B cell (primary cell): ENCODE results near the gene JMJD1C. TPM values are rescaled to one million over a fixed set of nuclear protein-coding genes. Genes with fewer than 3 reads are reported as not detected.

ENCODE experiments used
- ATAC-seq: fragments of 200-7000 bp; cut with Tn5 transposase; one replicate; pipeline ENCODE4 v1.10.0; 2021; ENCODE audit warnings: low read depth, mild to moderate bottlenecking, moderate number of reproducible peaks, moderate library complexity
- CTCF ChIA-PET: fragments of 350-600 bp; sonication (Branson Sonifier 250); formaldehyde crosslinking; loops from one replicate; lab custom pipeline; 2021; ENCODE audit warnings: antibody characterized with exemption, inconsistent platforms; lab: Charles Lee
- POLR2A ChIA-PET: fragments of 350-600 bp; sonication (Branson Sonifier 250); formaldehyde crosslinking; loops from one replicate; lab custom pipeline; 2021; ENCODE audit warnings: antibody characterized with exemption; lab: Charles Lee
- DNase-seq: peaks from one replicate; pipeline ENCODE4 v3.0.0; 2013
- H2AFZ ChIP-seq: 2 replicates; pipeline ENCODE4 v1.6.1; 2012; ENCODE audit warnings: mild to moderate bottlenecking, low read depth, low read length; ENCODE audit not compliant: insufficient read depth, poor library complexity, severe bottlenecking
- H3K27ac ChIP-seq, 2 donors: 1 replicate in 1 of 2; 2 replicates in 1 of 2; pipeline ENCODE4 v1.5.1; 2012 to 2013; ENCODE audit warnings: low read length in 2 of 2, mild to moderate bottlenecking in 2 of 2, moderate library complexity in 1 of 2
- H3K27me3 ChIP-seq, 4 experiments: fragments of 200-600 bp in 1 of 4; sonication (generic) in 1 of 4; replicated peaks in 1 of 4; 1 replicate in 2 of 4; 2 replicates in 2 of 4; pipeline versions ENCODE4 v1.6.1 to v1.7.0; 2013 to 2016; ENCODE audit warnings: low read length in 3 of 4, mild to moderate bottlenecking in 2 of 4, mixed read lengths in 1 of 4, moderate library complexity in 1 of 4; ENCODE audit not compliant: insufficient read depth in 4 of 4, control insufficient read depth in 3 of 4; ENCODE audit errors: control extremely low read depth in 1 of 4
- H3K36me3 ChIP-seq, 2 experiments: replicated peaks in 1 of 2; 1 replicate in 1 of 2; 2 replicates in 1 of 2; pipeline versions ENCODE4 v1.6.1 to v1.7.1; 2013; ENCODE audit warnings: low read length in 1 of 2; ENCODE audit not compliant: insufficient read depth in 2 of 2, control insufficient read depth in 1 of 2; ENCODE audit errors: control extremely low read depth in 1 of 2, extremely low read depth in 1 of 2
- H3K4me1 ChIP-seq, 2 donors: fragments of 200-600 bp in 1 of 2; sonication (generic) in 1 of 2; 1 replicate in 1 of 2; 2 replicates in 1 of 2; pipeline versions ENCODE4 v1.5.1 to v1.6.1; 2013 to 2017; ENCODE audit warnings: low read length in 2 of 2; ENCODE audit not compliant: control insufficient read depth in 2 of 2, insufficient read depth in 2 of 2
- H3K4me2 ChIP-seq: replicated peaks from 2 replicates; pipeline ENCODE3; 2012; ENCODE audit warnings: mild to moderate bottlenecking, low read depth, low read length; ENCODE audit not compliant: poor library complexity, severe bottlenecking
- H3K4me3 ChIP-seq, 5 experiments: fragments of 200-600 bp in 1 of 5; sonication (generic) in 1 of 5; 1 replicate in 3 of 5; 2 replicates in 2 of 5; pipeline versions ENCODE4 v1.5.1 to v1.7.0; 2011 to 2016; ENCODE audit warnings: low read length in 4 of 5, mild to moderate bottlenecking in 4 of 5, low read depth in 2 of 5, control low read depth in 1 of 5, moderate library complexity in 1 of 5; ENCODE audit not compliant: insufficient read depth in 1 of 5; ENCODE audit errors: control extremely low read depth in 1 of 5, extremely low read depth in 1 of 5
- H3K79me2 ChIP-seq: fragments of 200-600 bp; sonication (generic); one replicate; pipeline ENCODE4 v1.6.0; 2016; ENCODE audit warnings: low read length; ENCODE audit not compliant: control insufficient read depth, insufficient read depth
- H3K9ac ChIP-seq: fragments of 200-600 bp; sonication (generic); 2 replicates; pipeline ENCODE4 v1.6.1; 2017; ENCODE audit warnings: mild to moderate bottlenecking, low read length, moderate library complexity
- H3K9me3 ChIP-seq, 3 donors: one replicate each; pipeline versions ENCODE4 v1.6.1 to v1.7.1; 2013; ENCODE audit warnings: low read length in 2 of 3; ENCODE audit not compliant: control insufficient read depth in 2 of 3, insufficient read depth in 1 of 3; ENCODE audit errors: control extremely low read depth in 1 of 3
- H4K20me1 ChIP-seq: 2 replicates; pipeline ENCODE4 v1.6.0; 2012; ENCODE audit warnings: mild to moderate bottlenecking, low read length; ENCODE audit not compliant: insufficient read depth, control insufficient read depth, poor library complexity, severe bottlenecking
- H3K27ac Mint-ChIP-seq: one replicate; pipeline ENCODE4 v1.8.0; 2021; ENCODE audit warnings: mixed read lengths
- H3K27me3 Mint-ChIP-seq: one replicate; pipeline ENCODE4 v1.8.0; 2021; ENCODE audit warnings: mixed read lengths
- H3K4me1 Mint-ChIP-seq: one replicate; pipeline ENCODE4 v1.8.0; 2021; ENCODE audit warnings: mixed read lengths
- H3K4me3 Mint-ChIP-seq: one replicate; pipeline ENCODE4 v1.8.0; 2021; ENCODE audit warnings: mixed read lengths
- H3K9me3 Mint-ChIP-seq: one replicate; pipeline ENCODE4 v1.8.0; 2022; ENCODE audit warnings: mixed read lengths; ENCODE audit not compliant: insufficient read depth
- CTCF ChIP-seq: fragments of 200-600 bp; IDR thresholded peaks from one replicate; pipeline ENCODE4 v1.8.0; 2022; ENCODE audit warnings: antibody characterized with exemption, mild to moderate bottlenecking
- EZH2 ChIP-seq: IDR thresholded peaks from 2 replicates; pipeline ENCODE4 v1.6.1; 2012; ENCODE audit warnings: borderline replicate concordance, low read depth, mild to moderate bottlenecking, moderate library complexity, low read length; ENCODE audit not compliant: insufficient read depth, poor library complexity, severe bottlenecking
- WGBS: methylation state at CpG from one replicate; pipeline ENCODE4 v1.1.5; 2013; ENCODE audit warnings: missing lambda C conversion rate; ENCODE audit not compliant: insufficient coverage; 5-methylcytosine and 5-hydroxymethylcytosine counted together
- intact Hi-C: fragments of 100-400 bp; cut with micrococcal nuclease; formaldehyde crosslinking; loops from one replicate; pipeline ENCODE4 v1.10.0; 2022
- polyA plus RNA-seq: library from polyadenylated mRNA; depleted of rRNA; stranded (reverse); fragments of >200 nt; gene quantifications from 2 replicates; pipeline ENCODE4 v1.2.3, GENCODE V29; 2012
- total RNA-seq, 2 donors: library from RNA; stranded (reverse); fragments of 120-200 nt in 1 of 2; gene quantifications; 1 replicate in 1 of 2; 2 replicates in 1 of 2; pipeline versions ENCODE4 v1.2.3 to v1.2.4, GENCODE V29; 2013 to 2022

The JMJD1C gene
- total and polyA plus RNA-seq, 2 donors (not counting 1 experiment from before 2014, with no cell fraction given): 81.8 to 235 TPM

DNA sequence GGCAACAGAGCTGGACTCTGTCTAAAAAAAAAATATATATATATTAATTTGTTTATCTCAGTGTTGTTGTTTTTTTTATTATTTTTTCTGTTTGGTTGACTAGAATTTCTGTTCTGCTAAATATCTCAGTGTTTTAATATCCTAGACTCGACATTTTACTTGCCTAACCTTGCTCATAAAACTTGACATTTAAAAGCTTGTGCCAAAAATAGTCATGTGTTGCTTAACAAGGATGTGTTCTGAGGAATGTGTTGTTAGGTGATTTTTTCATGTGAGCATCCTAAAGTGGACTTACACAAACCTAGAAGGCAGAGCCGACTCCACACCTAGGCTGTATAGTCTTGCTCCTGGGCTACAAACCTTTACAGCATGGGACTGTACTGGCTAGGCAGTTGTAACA is 309.5 kb downstream of the JMJD1C start:
- no peak overlapping the region for H3K4me2 ChIP-seq
- peaks cover 7 to 36% of the 10 kb centered on the region in 2 experiments for H3K36me3 ChIP-seq
- POLR2A ChIA-PET: no interaction called here
- CTCF ChIA-PET: interaction anchor here (0.9 to 5.5 kb wide), 17 partner anchors 10 to 892 kb away, joined by 3 to 83 read pairs (median 21); partner anchors contain the start of gene NRBF2
- Mint-ChIP-seq H3K27ac (no peak overlapping the region), H3K4me1 (peaks cover 7% of the 10 kb centered on the region), H3K9me3 (no peaks in the 10 kb centered on the region), H3K27me3 (no peaks in the 10 kb centered on the region), H3K4me3 (no peak overlapping the region)
- H3K79me2 ChIP-seq: peaks cover 20% of the 10 kb centered on the region
- TF ChIP-seq EZH2 (no peak), CTCF (no peak)
- no peak overlapping the region for H3K9ac ChIP-seq
- no peaks in the 10 kb centered on the region for H3K4me1 ChIP-seq
- intact Hi-C loops: no loop called here
- no peak overlapping the region for H2AFZ ChIP-seq
- no peak overlapping the region for H3K27ac ChIP-seq
- peaks cover 21% of the 10 kb centered on the region for H4K20me1 ChIP-seq
- no peak for DNase-seq
- ATAC-seq: no peak
- H3K9me3 ChIP-seq: no peaks in the 10 kb centered on the region
- WGBS: no CpG with 5 or more reads among the region's 2 CpGs
- H3K4me3 ChIP-seq: no peak overlapping the region
- H3K27me3 ChIP-seq: no peaks in the 10 kb centered on the region

GRCh38 chr10:63155388-63156020 is 310.3 kb downstream of the JMJD1C start:
- Histone ChIP-seq H4K20me1 (peaks cover 26% of the 10 kb centered on the region), H3K79me2 (peaks cover 26% of the 10 kb centered on the region), H3K4me1 (no peaks in the 10 kb centered on the region), H2AFZ (no peak overlapping the region), H3K27me3 (no peaks in the 10 kb centered on the region), H3K9ac (no peak overlapping the region), H3K36me3 (peaks cover 9 to 43% of the 10 kb centered on the region in 2 experiments), H3K9me3 (no peaks in the 10 kb centered on the region), H3K4me3 (no peak overlapping the region), H3K4me2 (no peak overlapping the region), H3K27ac (no peak overlapping the region)
- 97% methylated on average over 5 of the region's 8 CpGs for WGBS
- Mint-ChIP-seq H3K27me3 (no peaks in the 10 kb centered on the region), H3K4me1 (peaks cover 7% of the 10 kb centered on the region), H3K27ac (no peak overlapping the region), H3K4me3 (no peak overlapping the region), H3K9me3 (no peaks in the 10 kb centered on the region)
- DNase-seq (no peak), ATAC-seq (no peak)
- ChIA-PET CTCF (interaction anchor here (1.1 to 5.5 kb wide), 8 partner anchors 11 to 717 kb away, joined by 3 to 83 read pairs (median 33); no protein-coding TSS in a partner anchor), POLR2A (no interaction called here)
- intact Hi-C loops: no loop called here
- TF ChIP-seq CTCF (no peak), EZH2 (no peak)
